Fibroblast of skin of back (primary cell): Measurements from ENCODE around the gene ASRGL1.

Experiments
- DNase-seq: peaks from one replicate; pipeline ENCODE4 v3.0.0-alpha.2; 2013

ASRGL1 gene

GRCh38 chr11:62416596-62416995 lies 79.3 kb downstream of the ASRGL1 start:
- no peak for DNase-seq

- no peak for DNase-seq
Observed at GRCh38 chr11:62418136-62418535, 80.9 kb downstream of the ASRGL1 start.

- DNase-seq: no peak
Observed at GRCh38 chr11:62418733-62419132, 81.5 kb downstream of the ASRGL1 start, which contains the start of gene SCGB1A1. Gene SCGB1A1 (plus strand): TSS chr11:62419033. CDS start chr11:62419096, 63 bp downstream.

- DNase-seq: no peak
Observed at GRCh38 chr11:62419314-62419929, 82.2 kb downstream of the ASRGL1 start.

- no peak for DNase-seq
Observed at GRCh38 chr11:62419943-62420342, 82.7 kb downstream of the ASRGL1 start.

GRCh38 chr11:62420882-62421281 lies 83.6 kb downstream of the ASRGL1 start:
- DNase-seq: no peak

GRCh38 chr11:62421996-62422395 lies 84.7 kb downstream of the ASRGL1 start:
- no peak for DNase-seq

- DNase-seq: no peak
Observed at GRCh38 chr11:62423012-62423411, 85.8 kb downstream of the ASRGL1 start.

GRCh38 chr11:62427630-62428233 lies 90.5 kb downstream of the ASRGL1 start:
- peak; percentile 67 for DNase-seq

GRCh38 chr11:62428871-62429560 lies 91.8 kb downstream of the ASRGL1 start:
- DNase-seq: no peak

- no peak for DNase-seq
Observed at GRCh38 chr11:62430425-62430824, 93.2 kb downstream of the ASRGL1 start.

- peak; percentile 91 for DNase-seq
Observed at GRCh38 chr11:62431171-62431901, 94.1 kb downstream of the ASRGL1 start.

- no peak for DNase-seq
Observed at GRCh38 chr11:62432695-62433094, 95.4 kb downstream of the ASRGL1 start.

- no peak for DNase-seq
Observed at GRCh38 chr11:62433141-62433903, 96.1 kb downstream of the ASRGL1 start.

GRCh38 chr11:62433904-62434276 lies 96.6 kb downstream of the ASRGL1 start:
- no peak for DNase-seq

GRCh38 chr11:62435846-62436660 lies 98.8 kb downstream of the ASRGL1 start:
- no peak for DNase-seq

- DNase-seq: no peak
Observed at GRCh38 chr11:62437616-62438015, 100.4 kb downstream of the ASRGL1 start.

- no peak for DNase-seq
Observed at GRCh38 chr11:62438641-62439040, 101.4 kb downstream of the ASRGL1 start.

- DNase-seq: peak; percentile 77
Observed at GRCh38 chr11:62439785-62440602, 102.7 kb downstream of the ASRGL1 start.
